ENCODE results near the gene SHH. TPM values are rescaled to one million over a fixed set of nuclear protein-coding genes. Genes with fewer than 3 reads are reported as not detected.

Gene SHH
- total RNA-seq, 6 donors from 2014 or later, result 6.1 to 9.6 (median 6.2) TPM

GRCh38 chr7:155805826-155806095 is 6.5 kb downstream of the SHH start:
- no peaks in the 10 kb centered on the region for H3K9me3 ChIP-seq
- DNase-seq (no peak), ATAC-seq (ENCODE audit: low FRiP score in 2 of 2) (no peak)
- H3K36me3 ChIP-seq, result no peaks in the 10 kb centered on the region
- H3K4me3 ChIP-seq, result peak overlapping the region in 3 of 4 donors; percentile 33 to 43 (median 39)
- no peak for TF ChIP-seq POLR2AphosphoS5 (IDR thresholded peaks at IDR 0.05)
- TF ChIP-seq EP300 (IDR thresholded peaks at IDR 0.05), result no peak
- TF ChIP-seq POLR2A (IDR thresholded peaks at IDR 0.05), result no peak
- no peak for TF ChIP-seq CTCF (IDR thresholded peaks at IDR 0.05)
- peaks cover 55 to 76% (median 70%) of the 10 kb centered on the region in 4 donors for H3K4me1 ChIP-seq
- peak overlapping the region; percentile 30 to 89 (median 82) for H3K27ac ChIP-seq
- WGBS, 2 donors, result 5% methylated on average over 14 of the region's 18 CpGs; no CpG with 5 or more reads in 1 of the 2 donors
- peaks cover 0 to 67% (median 39%) of the 10 kb centered on the region in 4 donors for H3K27me3 ChIP-seq

- Histone ChIP-seq H3K4me1 (peaks cover 52 to 70% (median 66%) of the 10 kb centered on the region in 4 donors), H3K36me3 (no peaks in the 10 kb centered on the region), H3K4me3 (peak overlapping the region in 3 of 4 donors; percentile 33 to 43 (median 39)), H3K9me3 (no peaks in the 10 kb centered on the region), H3K27ac (peak overlapping the region; percentile 30 to 89 (median 82)), H3K27me3 (peaks cover 0 to 63% (median 36%) of the 10 kb centered on the region in 4 donors)
- TF ChIP-seq POLR2AphosphoS5 (IDR thresholded peaks at IDR 0.05) (no peak), CTCF (IDR thresholded peaks at IDR 0.05) (peak in 4 of 6 experiments; percentile 23 to 61 (median 26)), POLR2A (IDR thresholded peaks at IDR 0.05) (peak in 2 of 4 donors; percentile 6 to 26)
- 2% methylated on average over 26 to 81 of the region's 91 CpGs for WGBS, 2 donors
- ATAC-seq (ENCODE audit: low FRiP score in 2 of 2), result peak in 1 of 2 donors; percentile 46
- DNase-seq, result peak; percentile 61 to 93
Measured at GRCh38 chr7:155804897-155805825, 7.1 kb downstream of the SHH start.

- H3K36me3 ChIP-seq, result no peaks in the 10 kb centered on the region
- no peaks in the 10 kb centered on the region for H3K9me3 ChIP-seq
- H3K4me3 ChIP-seq, result peak overlapping the region in 3 of 4 donors; percentile 33 to 43 (median 39)
- H3K4me1 ChIP-seq, result peaks cover 45 to 63% (median 60%) of the 10 kb centered on the region in 4 donors
- ATAC-seq (ENCODE audit: low FRiP score in 2 of 2), result no peak
- H3K27ac ChIP-seq, result peak overlapping the region; percentile 30 to 89 (median 82)
- WGBS, 2 donors, result 1 to 2% methylated on average over 5 to 17 of the region's 17 CpGs
- DNase-seq, result peak in 1 of 2 donors; percentile 44
- TF ChIP-seq EP300 (IDR thresholded peaks at IDR 0.05) (no peak), CTCF (IDR thresholded peaks at IDR 0.05) (no peak), POLR2AphosphoS5 (IDR thresholded peaks at IDR 0.05) (no peak), POLR2A (IDR thresholded peaks at IDR 0.05) (no peak)
- H3K27me3 ChIP-seq, result peaks cover 0 to 56% (median 33%) of the 10 kb centered on the region in 4 donors
Measured at GRCh38 chr7:155804431-155804831, 7.8 kb downstream of the SHH start.

GRCh38 chr7:155803418-155804376 is 8.6 kb downstream of the SHH start:
- Histone ChIP-seq H3K4me3 (peak overlapping the region in 3 of 4 donors; percentile 33 to 43 (median 39)), H3K9me3 (no peaks in the 10 kb centered on the region), H3K36me3 (no peaks in the 10 kb centered on the region), H3K27ac (peak overlapping the region; percentile 30 to 89 (median 82)), H3K27me3 (peaks cover 0 to 48% (median 29%) of the 10 kb centered on the region in 4 donors), H3K4me1 (peaks cover 38 to 56% (median 53%) of the 10 kb centered on the region in 4 donors)
- ATAC-seq (ENCODE audit: low FRiP score in 2 of 2) (peak; percentile 51 to 88), DNase-seq (peak; percentile 83 to 94)
- 0 to 4% methylated on average over 10 to 73 of the region's 96 CpGs for WGBS, 2 donors
- no peak for TF ChIP-seq POLR2AphosphoS5 (IDR thresholded peaks at IDR 0.05)
- TF ChIP-seq CTCF (IDR thresholded peaks at IDR 0.05), result no peak
- peak in 1 of 4 donors; percentile 54 for TF ChIP-seq POLR2A (IDR thresholded peaks at IDR 0.05)
- no peak for TF ChIP-seq EP300 (IDR thresholded peaks at IDR 0.05)

All from upper lobe of left lung (tissue), 6 donors.